Smooth muscle cell (in vitro differentiated cells): Measurements from ENCODE around the gene CCNE1. TPM values are rescaled to one million over a fixed set of nuclear protein-coding genes. Genes with fewer than 3 reads are reported as not detected.

ENCODE experiments used
- DNase-seq: peaks from one replicate; lab custom pipeline; 2025; ENCODE audit not compliant: unreplicated experiment; lab: John Stamatoyannopoulos, UW
- H2AFZ ChIP-seq: fragments of 200-600 bp; sonication (generic); 2 replicates; pipeline ENCODE4 v1.6.0; 2016; ENCODE audit warnings: antibody characterized with exemption, low read depth, mild to moderate bottlenecking
- H3F3A ChIP-seq: fragments of 200-600 bp; sonication (generic); 2 replicates; pipeline ENCODE4 v1.6.0; 2017; ENCODE audit warnings: antibody characterized with exemption, low read depth
- H3K27ac ChIP-seq: fragments of 200-600 bp; sonication (generic); 2 replicates; pipeline ENCODE4 v1.5.1; 2016; ENCODE audit warnings: low read depth, mild to moderate bottlenecking
- H3K27me3 ChIP-seq: fragments of 200-600 bp; sonication (generic); 2 replicates; pipeline ENCODE4 v1.6.1; 2016; ENCODE audit warnings: low read depth, mild to moderate bottlenecking
- H3K36me3 ChIP-seq: fragments of 200-600 bp; sonication (generic); 2 replicates; pipeline ENCODE4 v1.5.1; 2016; ENCODE audit warnings: low read depth
- H3K4me1 ChIP-seq: fragments of 200-600 bp; sonication (generic); 2 replicates; pipeline ENCODE4 v1.5.1; 2016; ENCODE audit warnings: low read depth
- H3K4me2 ChIP-seq: fragments of 200-600 bp; sonication (generic); 2 replicates; pipeline ENCODE4 v1.6.0; 2016; ENCODE audit warnings: mild to moderate bottlenecking
- H3K4me3 ChIP-seq: fragments of 200-600 bp; sonication (generic); 2 replicates; pipeline ENCODE4 v1.5.1; 2016; ENCODE audit warnings: mild to moderate bottlenecking
- H3K79me2 ChIP-seq: fragments of 200-600 bp; sonication (generic); 2 replicates; pipeline ENCODE4 v1.6.0; 2016; ENCODE audit warnings: low read depth, mild to moderate bottlenecking
- H3K9ac ChIP-seq: fragments of 200-600 bp; sonication (generic); 2 replicates; pipeline ENCODE4 v1.6.0; 2016; ENCODE audit warnings: low read depth
- H3K9me3 ChIP-seq: fragments of 200-600 bp; sonication (generic); replicated peaks from 2 replicates; pipeline ENCODE4 v1.5.1; 2016; ENCODE audit warnings: low read depth
- H4K20me1 ChIP-seq: fragments of 200-600 bp; sonication (generic); 2 replicates; pipeline ENCODE4 v1.6.0; 2016; ENCODE audit warnings: low read depth
- CTCF ChIP-seq: fragments of 200-600 bp; sonication (generic); IDR thresholded peaks from 2 replicates; pipeline ENCODE4 v1.5.1; 2017; ENCODE audit warnings: borderline replicate concordance, mild to moderate bottlenecking, antibody characterized with exemption; ENCODE audit not compliant: insufficient read depth, poor library complexity, severe bottlenecking
- WGBS: methylation state at CpG from one replicate; pipeline ENCODE4 v1.1.7; 2016; ENCODE audit warnings: low lambda C conversion rate; 5-methylcytosine and 5-hydroxymethylcytosine counted together
- polyA plus RNA-seq: library from polyadenylated mRNA; unstranded; fragments of >200 nt; fragmentation: Nextera tagmentation; extraction: Ambion mirVana; gene quantifications from 2 replicates; pipeline ENCODE4 v1.2.1, GENCODE V29; 2016
- total RNA-seq: library from RNA; depleted of rRNA; stranded (reverse); fragments of >200 nt; gene quantifications from 2 replicates; pipeline ENCODE4 v1.2.3, GENCODE V29; 2014

Gene CCNE1
- total and polyA plus RNA-seq, 2 experiments from 2014 or later = 17.7 to 34.4 TPM

GRCh38 chr19:29831041-29831548, 19.3 kb downstream of the CCNE1 start:
- Histone ChIP-seq H3K9ac (no peak overlapping the region), H4K20me1 (no peaks in the 10 kb centered on the region), H3K4me1 (no peaks in the 10 kb centered on the region), H2AFZ (no peak overlapping the region), H3K27ac (peak overlapping the region; percentile 43), H3K79me2 (no peaks in the 10 kb centered on the region), H3F3A (no peaks in the 10 kb centered on the region), H3K9me3 (no peaks in the 10 kb centered on the region), H3K36me3 (no peaks in the 10 kb centered on the region), H3K27me3 (no peaks in the 10 kb centered on the region), H3K4me2 (no peak overlapping the region), H3K4me3 (no peak overlapping the region)
- no peak for DNase-seq
- 59% methylated on average over 12 of the region's 12 CpGs for WGBS
- no peak for TF ChIP-seq CTCF

- Histone ChIP-seq H2AFZ (no peak overlapping the region), H3K27me3 (no peaks in the 10 kb centered on the region), H3K4me1 (no peaks in the 10 kb centered on the region), H3K4me3 (no peak overlapping the region), H3K36me3 (no peaks in the 10 kb centered on the region), H3K9me3 (no peaks in the 10 kb centered on the region), H3F3A (no peaks in the 10 kb centered on the region), H3K9ac (no peak overlapping the region), H3K79me2 (no peaks in the 10 kb centered on the region), H3K4me2 (no peak overlapping the region), H3K27ac (no peak overlapping the region), H4K20me1 (no peaks in the 10 kb centered on the region)
- TF ChIP-seq CTCF = no peak
- WGBS = 85% methylated on average over 9 of the region's 9 CpGs
- no peak for DNase-seq
These were observed 19.9 kb downstream of the CCNE1 start for GRCh38 chr19:29831686-29832085.

- Histone ChIP-seq H3K79me2 (no peaks in the 10 kb centered on the region), H3K27me3 (no peaks in the 10 kb centered on the region), H2AFZ (no peak overlapping the region), H3K36me3 (no peaks in the 10 kb centered on the region), H4K20me1 (no peaks in the 10 kb centered on the region), H3K4me3 (no peak overlapping the region), H3K9me3 (no peaks in the 10 kb centered on the region), H3K4me2 (no peak overlapping the region), H3K27ac (no peak overlapping the region), H3K4me1 (no peaks in the 10 kb centered on the region), H3F3A (no peaks in the 10 kb centered on the region), H3K9ac (no peak overlapping the region)
- TF ChIP-seq CTCF = no peak
- WGBS = 88% methylated on average over 9 of the region's 9 CpGs
- no peak for DNase-seq
These were observed 21.0 kb downstream of the CCNE1 start for GRCh38 chr19:29832801-29833200.

GRCh38 chr19:29833614-29834261, 21.9 kb downstream of the CCNE1 start:
- Histone ChIP-seq H3K9ac (no peak overlapping the region), H3F3A (no peaks in the 10 kb centered on the region), H3K27ac (no peak overlapping the region)

More at GRCh38 chr19:29833614-29834261, 21.9 kb downstream of the CCNE1 start:
- Histone ChIP-seq H3K79me2 (no peaks in the 10 kb centered on the region), H3K4me2 (no peak overlapping the region), H3K27me3 (no peaks in the 10 kb centered on the region), H3K4me1 (no peaks in the 10 kb centered on the region), H2AFZ (no peak overlapping the region), H3K9me3 (no peaks in the 10 kb centered on the region), H3K36me3 (no peaks in the 10 kb centered on the region), H3K4me3 (no peak overlapping the region), H4K20me1 (no peaks in the 10 kb centered on the region)
- no peak for DNase-seq
- WGBS = 93% methylated on average over 10 of the region's 12 CpGs
- TF ChIP-seq CTCF = no peak
